Keratinocyte (primary cell): Measurements from ENCODE around the gene STON2. TPM values are rescaled to one million over a fixed set of nuclear protein-coding genes. Genes with fewer than 3 reads are reported as not detected.

Experiments used
- DNase-seq: peaks from one replicate; pipeline ENCODE4 v3.0.0-alpha.2; 2011; ENCODE audit warnings: low read depth, missing footprints, low spot score
- FAIRE-seq: peaks from 2 replicates; lab custom pipeline; 2011; peaks lifted over from hg19 to GRCh38; lab: Jason Lieb, UNC
- H2AFZ ChIP-seq: 2 replicates; pipeline ENCODE4 v1.6.0; 2012; ENCODE audit warnings: low read length, control low read depth, inconsistent platforms; ENCODE audit not compliant: control insufficient read depth
- H3K27ac ChIP-seq: 2 replicates; pipeline ENCODE4 v1.5.1; 2011; ENCODE audit warnings: low read length; ENCODE audit not compliant: control insufficient read depth, insufficient read depth
- H3K27me3 ChIP-seq: 3 replicates; pipeline ENCODE4 v1.6.0; 2011; ENCODE audit warnings: low read length; ENCODE audit not compliant: control insufficient read depth, insufficient read depth; ENCODE audit errors: extremely low read depth
- H3K36me3 ChIP-seq, 2 experiments: 2 replicates in 1 of 2; 3 replicates in 1 of 2; pipeline ENCODE4 v1.5.1; 2011; ENCODE audit warnings: low read length in 2 of 2, mild to moderate bottlenecking in 1 of 2; ENCODE audit not compliant: control insufficient read depth in 2 of 2, insufficient read depth in 2 of 2; ENCODE audit errors: extremely low read depth in 1 of 2
- H3K4me1 ChIP-seq: 3 replicates; pipeline ENCODE4 v1.5.1; 2011; ENCODE audit warnings: low read length; ENCODE audit not compliant: control insufficient read depth, insufficient read depth; ENCODE audit errors: extremely low read depth
- H3K4me2 ChIP-seq: 3 replicates; pipeline ENCODE4 v1.6.0; 2011; ENCODE audit warnings: low read depth, low read length; ENCODE audit not compliant: control insufficient read depth, insufficient read depth; ENCODE audit errors: extremely low read depth
- H3K4me3 ChIP-seq, 3 experiments: fragments of 200-600 bp in 1 of 3; sonication (generic) in 1 of 3; 2 replicates in 2 of 3; 3 replicates in 1 of 3; pipeline ENCODE4 v1.5.1; 2011 to 2016; ENCODE audit warnings: low read length in 3 of 3, mild to moderate bottlenecking in 3 of 3, control low read depth in 2 of 3, inconsistent platforms in 1 of 3, low read depth in 1 of 3, mixed read lengths in 1 of 3, mixed run types in 1 of 3, moderate library complexity in 1 of 3; ENCODE audit not compliant: control insufficient read depth in 2 of 3, insufficient read depth in 2 of 3; ENCODE audit errors: extremely low read depth in 1 of 3
- H3K79me2 ChIP-seq: 2 replicates; pipeline ENCODE4 v1.6.0; 2012; ENCODE audit warnings: low read length; ENCODE audit not compliant: control insufficient read depth, insufficient read depth
- H3K9ac ChIP-seq: 3 replicates; pipeline ENCODE4 v1.6.0; 2011; ENCODE audit warnings: low read length; ENCODE audit not compliant: control insufficient read depth, insufficient read depth; ENCODE audit errors: extremely low read depth
- H3K9me1 ChIP-seq: 3 replicates; pipeline ENCODE4 v1.6.0; 2011; ENCODE audit warnings: low read length; ENCODE audit not compliant: control insufficient read depth, insufficient read depth; ENCODE audit errors: extremely low read depth
- H3K9me3 ChIP-seq: 2 replicates; pipeline ENCODE4 v1.5.1; 2012; ENCODE audit warnings: low read depth, low read length; ENCODE audit not compliant: control insufficient read depth
- H4K20me1 ChIP-seq: 3 replicates; pipeline ENCODE4 v1.6.0; 2011; ENCODE audit warnings: low read length; ENCODE audit not compliant: control insufficient read depth, insufficient read depth; ENCODE audit errors: extremely low read depth
- CTCF ChIP-seq, 3 experiments: IDR thresholded peaks in 1 of 3; conservative IDR thresholded peaks in 1 of 3; optimal IDR thresholded peaks in 1 of 3; 2 replicates in 2 of 3; 3 replicates in 1 of 3; pipeline versions ENCODE3 to v1.5.1; 2011; ENCODE audit warnings: low read length in 3 of 3, mild to moderate bottlenecking in 3 of 3, moderate library complexity in 2 of 3, control low read depth in 1 of 3, inconsistent platforms in 1 of 3; ENCODE audit not compliant: insufficient read depth in 2 of 3; ENCODE audit errors: extremely low read depth in 1 of 3
- EZH2 ChIP-seq: IDR thresholded peaks from one replicate; pipeline ENCODE4 v1.6.1; 2012; ENCODE audit warnings: inconsistent platforms, mild to moderate bottlenecking, low read length, moderate library complexity
- dilution Hi-C: fragments of 300-500 bp; cut with MboI; formaldehyde crosslinking; loops from one replicate; pipeline ENCODE4 v1.7.0; 2020; ENCODE audit warnings: low sequenced_read_pairs; ENCODE audit not compliant: extremely low pct_ligation_motif_present
- polyA plus RNA-seq, 5 experiments: library from polyadenylated mRNA; depleted of rRNA in 3 of 5; stranded (reverse) in 3 of 5; stranded (forward) in 1 of 5; unstranded in 1 of 5; fragments of >200 nt; gene quantifications; 1 replicate in 1 of 5; 2 replicates in 3 of 5; 3 replicates in 1 of 5; pipeline versions ENCODE4 v1.2.1 to v1.2.3, GENCODE V29; 2011 to 2012; ENCODE audit warnings: missing spikeins in 2 of 5, low read depth in 1 of 5, low replicate concordance in 1 of 5

STON2 gene
- polyA plus RNA-seq, 1 donor (not counting 4 experiments of a cell fraction or from before 2014, with no cell fraction given) = 82.3 TPM

- Histone ChIP-seq H4K20me1 (no peaks in the 10 kb centered on the region), H2AFZ (no peak overlapping the region), H3K36me3 (no peaks in the 10 kb centered on the region), H3K4me1 (peaks cover 6% of the 10 kb centered on the region), H3K4me3 (no peak overlapping the region), H3K9me1 (no peaks in the 10 kb centered on the region), H3K9me3 (no peaks in the 10 kb centered on the region), H3K79me2 (no peaks in the 10 kb centered on the region), H3K4me2 (no peak overlapping the region), H3K27ac (no peak overlapping the region), H3K9ac (no peak overlapping the region), H3K27me3 (no peaks in the 10 kb centered on the region)
- DNase-seq (no peak), FAIRE-seq (no peak)
- TF ChIP-seq CTCF (optimal IDR thresholded peaks at IDR 0.05 in 1 of 3, IDR thresholded peaks at IDR 0.05 in 1 of 3, conservative IDR thresholded peaks at IDR 0.05 in 1 of 3; ENCODE audit: extremely low read depth in 1 of 3, insufficient read depth in 2 of 3, low read length in 3 of 3) (no peak), EZH2 (no peak)
- dilution Hi-C loops = no loop called here
Measured at GRCh38 chr14:81235096-81235495, 165.0 kb downstream of the STON2 start.

- no peak for DNase-seq
- H2AFZ ChIP-seq = no peak overlapping the region
Measured at GRCh38 chr14:81234278-81234677, 165.8 kb downstream of the STON2 start.

More at GRCh38 chr14:81234278-81234677, 165.8 kb downstream of the STON2 start:
- no peak overlapping the region for H3K4me3 ChIP-seq
- H3K36me3 ChIP-seq = no peaks in the 10 kb centered on the region
- H3K9me1 ChIP-seq = no peaks in the 10 kb centered on the region
- H3K9me3 ChIP-seq = no peaks in the 10 kb centered on the region
- no peaks in the 10 kb centered on the region for H3K79me2 ChIP-seq
- dilution Hi-C loops = no loop called here
- FAIRE-seq = no peak
- no peak for TF ChIP-seq EZH2
- TF ChIP-seq CTCF (optimal IDR thresholded peaks at IDR 0.05 in 1 of 3, IDR thresholded peaks at IDR 0.05 in 1 of 3, conservative IDR thresholded peaks at IDR 0.05 in 1 of 3; ENCODE audit: extremely low read depth in 1 of 3, insufficient read depth in 2 of 3, low read length in 3 of 3) = no peak
- no peaks in the 10 kb centered on the region for H4K20me1 ChIP-seq
- no peak overlapping the region for H3K27ac ChIP-seq
- H3K4me1 ChIP-seq = peaks cover 6% of the 10 kb centered on the region
- H3K27me3 ChIP-seq = no peaks in the 10 kb centered on the region
- no peak overlapping the region for H3K9ac ChIP-seq
- no peak overlapping the region for H3K4me2 ChIP-seq
